ENCODE data around the gene CACNA1I. TPM values are rescaled to one million over a fixed set of nuclear protein-coding genes. Genes with fewer than 3 reads are reported as not detected.

Gene CACNA1I
- total and polyA plus RNA-seq, 2 experiments from 2014 or later = 0.42 to 2.4 TPM

DNA sequence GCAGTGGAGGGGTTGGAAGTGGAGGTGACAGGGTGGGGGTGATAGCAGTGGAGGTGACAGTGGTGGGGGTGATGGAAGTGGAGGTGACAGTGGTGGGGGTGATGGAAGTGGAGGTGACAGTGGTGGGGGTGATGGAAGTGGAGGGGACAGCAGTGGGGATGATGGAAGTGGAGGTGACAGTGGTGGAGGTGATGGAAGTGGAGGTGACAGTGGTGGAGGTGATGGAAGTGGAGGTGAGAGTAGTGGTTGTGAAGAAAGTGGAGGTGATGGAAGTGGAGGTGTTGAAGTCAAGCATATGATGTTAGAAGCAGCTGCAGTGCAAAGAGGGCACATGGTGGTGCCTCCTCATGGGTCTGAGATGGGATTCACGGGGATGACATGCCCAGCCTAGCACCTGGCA lies 141.5 kb downstream of the CACNA1I start:
- H3F3A ChIP-seq (replicated peaks; ENCODE audit: low read depth) = no peaks in the 10 kb centered on the region
- no peaks in the 10 kb centered on the region for H4K20me1 ChIP-seq (replicated peaks; ENCODE audit: insufficient read depth)
- H3K9me3 Mint-ChIP-seq = no peaks in the 10 kb centered on the region
- no peak overlapping the region for H3K27ac ChIP-seq (ENCODE audit: low read depth)
- H3K4me3 ChIP-seq = no peak overlapping the region
- no peaks in the 10 kb centered on the region for H3K9me2 ChIP-seq (ENCODE audit: insufficient read depth)
- no peak for TF ChIP-seq ZNF114 (CRISPR knock-in tag; IDR thresholded peaks at IDR 0.05)
- TF ChIP-seq ZNF331 (CRISPR knock-in tag; IDR thresholded peaks at IDR 0.05; ENCODE audit: low read depth) = no peak
- TF ChIP-seq, protein P1, sequence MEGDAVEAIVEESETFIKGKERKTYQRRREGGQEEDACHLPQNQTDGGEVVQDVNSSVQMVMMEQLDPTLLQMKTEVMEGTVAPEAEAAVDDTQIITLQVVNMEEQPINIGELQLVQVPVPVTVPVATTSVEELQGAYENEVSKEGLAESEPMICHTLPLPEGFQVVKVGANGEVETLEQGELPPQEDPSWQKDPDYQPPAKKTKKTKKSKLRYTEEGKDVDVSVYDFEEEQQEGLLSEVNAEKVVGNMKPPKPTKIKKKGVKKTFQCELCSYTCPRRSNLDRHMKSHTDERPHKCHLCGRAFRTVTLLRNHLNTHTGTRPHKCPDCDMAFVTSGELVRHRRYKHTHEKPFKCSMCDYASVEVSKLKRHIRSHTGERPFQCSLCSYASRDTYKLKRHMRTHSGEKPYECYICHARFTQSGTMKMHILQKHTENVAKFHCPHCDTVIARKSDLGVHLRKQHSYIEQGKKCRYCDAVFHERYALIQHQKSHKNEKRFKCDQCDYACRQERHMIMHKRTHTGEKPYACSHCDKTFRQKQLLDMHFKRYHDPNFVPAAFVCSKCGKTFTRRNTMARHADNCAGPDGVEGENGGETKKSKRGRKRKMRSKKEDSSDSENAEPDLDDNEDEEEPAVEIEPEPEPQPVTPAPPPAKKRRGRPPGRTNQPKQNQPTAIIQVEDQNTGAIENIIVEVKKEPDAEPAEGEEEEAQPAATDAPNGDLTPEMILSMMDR (conservative IDR thresholded peaks at IDR 0.05; ENCODE audit: low read depth in 2 of 2) = no peak
- no peak for TF ChIP-seq EZH2 (IDR thresholded peaks at IDR 0.05; ENCODE audit: low read depth, unreplicated experiment)
- TF ChIP-seq, protein P2, sequence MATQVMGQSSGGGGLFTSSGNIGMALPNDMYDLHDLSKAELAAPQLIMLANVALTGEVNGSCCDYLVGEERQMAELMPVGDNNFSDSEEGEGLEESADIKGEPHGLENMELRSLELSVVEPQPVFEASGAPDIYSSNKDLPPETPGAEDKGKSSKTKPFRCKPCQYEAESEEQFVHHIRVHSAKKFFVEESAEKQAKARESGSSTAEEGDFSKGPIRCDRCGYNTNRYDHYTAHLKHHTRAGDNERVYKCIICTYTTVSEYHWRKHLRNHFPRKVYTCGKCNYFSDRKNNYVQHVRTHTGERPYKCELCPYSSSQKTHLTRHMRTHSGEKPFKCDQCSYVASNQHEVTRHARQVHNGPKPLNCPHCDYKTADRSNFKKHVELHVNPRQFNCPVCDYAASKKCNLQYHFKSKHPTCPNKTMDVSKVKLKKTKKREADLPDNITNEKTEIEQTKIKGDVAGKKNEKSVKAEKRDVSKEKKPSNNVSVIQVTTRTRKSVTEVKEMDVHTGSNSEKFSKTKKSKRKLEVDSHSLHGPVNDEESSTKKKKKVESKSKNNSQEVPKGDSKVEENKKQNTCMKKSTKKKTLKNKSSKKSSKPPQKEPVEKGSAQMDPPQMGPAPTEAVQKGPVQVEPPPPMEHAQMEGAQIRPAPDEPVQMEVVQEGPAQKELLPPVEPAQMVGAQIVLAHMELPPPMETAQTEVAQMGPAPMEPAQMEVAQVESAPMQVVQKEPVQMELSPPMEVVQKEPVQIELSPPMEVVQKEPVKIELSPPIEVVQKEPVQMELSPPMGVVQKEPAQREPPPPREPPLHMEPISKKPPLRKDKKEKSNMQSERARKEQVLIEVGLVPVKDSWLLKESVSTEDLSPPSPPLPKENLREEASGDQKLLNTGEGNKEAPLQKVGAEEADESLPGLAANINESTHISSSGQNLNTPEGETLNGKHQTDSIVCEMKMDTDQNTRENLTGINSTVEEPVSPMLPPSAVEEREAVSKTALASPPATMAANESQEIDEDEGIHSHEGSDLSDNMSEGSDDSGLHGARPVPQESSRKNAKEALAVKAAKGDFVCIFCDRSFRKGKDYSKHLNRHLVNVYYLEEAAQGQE (IDR thresholded peaks at IDR 0.05; ENCODE audit: unreplicated experiment) = no peak
- TF ChIP-seq JUNB (IDR thresholded peaks at IDR 0.05; ENCODE audit: unreplicated experiment) = no peak
- no peak for TF ChIP-seq NANOG (IDR thresholded peaks at IDR 0.05; ENCODE audit: borderline replicate concordance)
- TF ChIP-seq STAT1 (IDR thresholded peaks at IDR 0.05; ENCODE audit: unreplicated experiment) = no peak
- TF ChIP-seq POLR2AphosphoS5 (IDR thresholded peaks at IDR 0.05; ENCODE audit: low read depth) = no peak
- TF ChIP-seq, protein P3, sequence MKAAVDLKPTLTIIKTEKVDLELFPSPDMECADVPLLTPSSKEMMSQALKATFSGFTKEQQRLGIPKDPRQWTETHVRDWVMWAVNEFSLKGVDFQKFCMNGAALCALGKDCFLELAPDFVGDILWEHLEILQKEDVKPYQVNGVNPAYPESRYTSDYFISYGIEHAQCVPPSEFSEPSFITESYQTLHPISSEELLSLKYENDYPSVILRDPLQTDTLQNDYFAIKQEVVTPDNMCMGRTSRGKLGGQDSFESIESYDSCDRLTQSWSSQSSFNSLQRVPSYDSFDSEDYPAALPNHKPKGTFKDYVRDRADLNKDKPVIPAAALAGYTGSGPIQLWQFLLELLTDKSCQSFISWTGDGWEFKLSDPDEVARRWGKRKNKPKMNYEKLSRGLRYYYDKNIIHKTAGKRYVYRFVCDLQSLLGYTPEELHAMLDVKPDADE (IDR thresholded peaks at IDR 0.05) = no peak
- no peak for TF ChIP-seq CREB1 (CRISPR knock-in tag; IDR thresholded peaks at IDR 0.05; ENCODE audit: low read depth)
- TF ChIP-seq, protein P4, sequence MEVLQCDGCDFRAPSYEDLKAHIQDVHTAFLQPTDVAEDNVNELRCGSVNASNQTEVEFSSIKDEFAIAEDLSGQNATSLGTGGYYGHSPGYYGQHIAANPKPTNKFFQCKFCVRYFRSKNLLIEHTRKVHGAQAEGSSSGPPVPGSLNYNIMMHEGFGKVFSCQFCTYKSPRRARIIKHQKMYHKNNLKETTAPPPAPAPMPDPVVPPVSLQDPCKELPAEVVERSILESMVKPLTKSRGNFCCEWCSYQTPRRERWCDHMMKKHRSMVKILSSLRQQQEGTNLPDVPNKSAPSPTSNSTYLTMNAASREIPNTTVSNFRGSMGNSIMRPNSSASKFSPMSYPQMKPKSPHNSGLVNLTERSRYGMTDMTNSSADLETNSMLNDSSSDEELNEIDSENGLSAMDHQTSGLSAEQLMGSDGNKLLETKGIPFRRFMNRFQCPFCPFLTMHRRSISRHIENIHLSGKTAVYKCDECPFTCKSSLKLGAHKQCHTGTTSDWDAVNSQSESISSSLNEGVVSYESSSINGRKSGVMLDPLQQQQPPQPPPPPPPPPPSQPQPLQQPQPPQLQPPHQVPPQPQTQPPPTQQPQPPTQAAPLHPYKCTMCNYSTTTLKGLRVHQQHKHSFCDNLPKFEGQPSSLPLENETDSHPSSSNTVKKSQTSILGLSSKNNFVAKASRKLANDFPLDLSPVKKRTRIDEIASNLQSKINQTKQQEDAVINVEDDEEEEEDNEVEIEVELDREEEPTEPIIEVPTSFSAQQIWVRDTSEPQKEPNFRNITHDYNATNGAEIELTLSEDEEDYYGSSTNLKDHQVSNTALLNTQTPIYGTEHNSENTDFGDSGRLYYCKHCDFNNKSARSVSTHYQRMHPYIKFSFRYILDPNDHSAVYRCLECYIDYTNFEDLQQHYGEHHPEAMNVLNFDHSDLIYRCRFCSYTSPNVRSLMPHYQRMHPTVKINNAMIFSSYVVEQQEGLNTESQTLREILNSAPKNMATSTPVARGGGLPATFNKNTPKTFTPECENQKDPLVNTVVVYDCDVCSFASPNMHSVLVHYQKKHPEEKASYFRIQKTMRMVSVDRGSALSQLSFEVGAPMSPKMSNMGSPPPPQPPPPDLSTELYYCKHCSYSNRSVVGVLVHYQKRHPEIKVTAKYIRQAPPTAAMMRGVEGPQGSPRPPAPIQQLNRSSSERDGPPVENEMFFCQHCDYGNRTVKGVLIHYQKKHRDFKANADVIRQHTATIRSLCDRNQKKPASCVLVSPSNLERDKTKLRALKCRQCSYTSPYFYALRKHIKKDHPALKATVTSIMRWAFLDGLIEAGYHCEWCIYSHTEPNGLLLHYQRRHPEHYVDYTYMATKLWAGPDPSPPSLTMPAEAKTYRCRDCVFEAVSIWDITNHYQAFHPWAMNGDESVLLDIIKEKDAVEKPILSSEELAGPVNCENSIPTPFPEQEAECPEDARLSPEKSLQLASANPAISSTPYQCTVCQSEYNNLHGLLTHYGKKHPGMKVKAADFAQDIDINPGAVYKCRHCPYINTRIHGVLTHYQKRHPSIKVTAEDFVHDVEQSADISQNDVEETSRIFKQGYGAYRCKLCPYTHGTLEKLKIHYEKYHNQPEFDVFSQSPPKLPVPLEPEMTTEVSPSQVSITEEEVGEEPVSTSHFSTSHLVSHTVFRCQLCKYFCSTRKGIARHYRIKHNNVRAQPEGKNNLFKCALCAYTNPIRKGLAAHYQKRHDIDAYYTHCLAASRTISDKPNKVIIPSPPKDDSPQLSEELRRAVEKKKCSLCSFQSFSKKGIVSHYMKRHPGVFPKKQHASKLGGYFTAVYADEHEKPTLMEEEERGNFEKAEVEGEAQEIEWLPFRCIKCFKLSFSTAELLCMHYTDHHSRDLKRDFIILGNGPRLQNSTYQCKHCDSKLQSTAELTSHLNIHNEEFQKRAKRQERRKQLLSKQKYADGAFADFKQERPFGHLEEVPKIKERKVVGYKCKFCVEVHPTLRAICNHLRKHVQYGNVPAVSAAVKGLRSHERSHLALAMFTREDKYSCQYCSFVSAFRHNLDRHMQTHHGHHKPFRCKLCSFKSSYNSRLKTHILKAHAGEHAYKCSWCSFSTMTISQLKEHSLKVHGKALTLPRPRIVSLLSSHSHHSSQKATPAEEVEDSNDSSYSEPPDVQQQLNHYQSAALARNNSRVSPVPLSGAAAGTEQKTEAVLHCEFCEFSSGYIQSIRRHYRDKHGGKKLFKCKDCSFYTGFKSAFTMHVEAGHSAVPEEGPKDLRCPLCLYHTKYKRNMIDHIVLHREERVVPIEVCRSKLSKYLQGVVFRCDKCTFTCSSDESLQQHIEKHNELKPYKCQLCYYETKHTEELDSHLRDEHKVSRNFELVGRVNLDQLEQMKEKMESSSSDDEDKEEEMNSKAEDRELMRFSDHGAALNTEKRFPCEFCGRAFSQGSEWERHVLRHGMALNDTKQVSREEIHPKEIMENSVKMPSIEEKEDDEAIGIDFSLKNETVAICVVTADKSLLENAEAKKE (CRISPR knock-in tag; IDR thresholded peaks at IDR 0.05) = no peak
- no peak overlapping the region for H2AFZ ChIP-seq
- no peak overlapping the region for H3K4me3 Mint-ChIP-seq
- no peak overlapping the region for H3K4me2 ChIP-seq
- H3K27ac Mint-ChIP-seq = no peak overlapping the region
- no peaks in the 10 kb centered on the region for H3K36me3 Mint-ChIP-seq (ENCODE audit: low read depth)
- peaks cover 8% of the 10 kb centered on the region for H3K27me3 Mint-ChIP-seq (ENCODE audit: insufficient read depth, low read depth, poor library complexity)
- H3K79me2 ChIP-seq (replicated peaks; ENCODE audit: insufficient read depth) = no peaks in the 10 kb centered on the region
- peaks cover 14% of the 10 kb centered on the region for H3K4me1 Mint-ChIP-seq
- DNase-seq (ENCODE audit: low spot score) (no peak), ATAC-seq (no peak)
- no peaks in the 10 kb centered on the region for H3K4me1 ChIP-seq (ENCODE audit: insufficient read depth)
- H3K36me3 ChIP-seq (ENCODE audit: insufficient read depth) = no peaks in the 10 kb centered on the region
- H3K27me3 ChIP-seq (ENCODE audit: insufficient read depth) = no peaks in the 10 kb centered on the region

All from GM23338 (cell line).